Left ventricle myocardium superior (tissue), 1 donor: ENCODE results near the gene SLC36A4. TPM values are rescaled to one million over a fixed set of nuclear protein-coding genes. Genes with fewer than 3 reads are reported as not detected.
"Not testable (repeated sequence)": the region's sequence is repeated elsewhere in the genome, so short reads cannot be mapped to it uniquely, and the experiment has no call there.

Experiments
- ATAC-seq: fragments of 200-7000 bp; cut with Tn5 transposase; one replicate; pipeline ENCODE4 v1.9.1; 2020; ENCODE audit warnings: mild to moderate bottlenecking, moderate library complexity
- DNase-seq: peaks from one replicate; pipeline ENCODE4 v3.0.0-alpha.2; 2020
- intact Hi-C: fragments of 100-400 bp; cut with micrococcal nuclease; formaldehyde crosslinking; loops from one replicate; pipeline ENCODE4 v1.11.0; 2022
- long read RNA-seq: library from polyadenylated mRNA; unstranded; transcript quantifications from one replicate; pipeline ENCODE4 v2.0.0, GENCODE V29; 2021
- total RNA-seq: library from RNA; stranded (reverse); fragmentation: NEBNext Ultra II Directional; extraction: Animal tissue kit (Norgen Biotek cat#: 25700); gene quantifications from one replicate; pipeline ENCODE4 v1.2.1, GENCODE V29; 2021
- donor health status: DM: no; HTN: yes; CAD: no; lungs with severe emphysema.

SLC36A4 gene
- 6.9 TPM for total RNA-seq
- long read RNA-seq, full-length matches to known transcripts = 10 of 13 reads
- long read RNA-seq, partial matches to known transcripts = 0 of 13 reads
- long read RNA-seq, other reads (novel, unspliced or antisense) = 3 of 13 reads

DNA sequence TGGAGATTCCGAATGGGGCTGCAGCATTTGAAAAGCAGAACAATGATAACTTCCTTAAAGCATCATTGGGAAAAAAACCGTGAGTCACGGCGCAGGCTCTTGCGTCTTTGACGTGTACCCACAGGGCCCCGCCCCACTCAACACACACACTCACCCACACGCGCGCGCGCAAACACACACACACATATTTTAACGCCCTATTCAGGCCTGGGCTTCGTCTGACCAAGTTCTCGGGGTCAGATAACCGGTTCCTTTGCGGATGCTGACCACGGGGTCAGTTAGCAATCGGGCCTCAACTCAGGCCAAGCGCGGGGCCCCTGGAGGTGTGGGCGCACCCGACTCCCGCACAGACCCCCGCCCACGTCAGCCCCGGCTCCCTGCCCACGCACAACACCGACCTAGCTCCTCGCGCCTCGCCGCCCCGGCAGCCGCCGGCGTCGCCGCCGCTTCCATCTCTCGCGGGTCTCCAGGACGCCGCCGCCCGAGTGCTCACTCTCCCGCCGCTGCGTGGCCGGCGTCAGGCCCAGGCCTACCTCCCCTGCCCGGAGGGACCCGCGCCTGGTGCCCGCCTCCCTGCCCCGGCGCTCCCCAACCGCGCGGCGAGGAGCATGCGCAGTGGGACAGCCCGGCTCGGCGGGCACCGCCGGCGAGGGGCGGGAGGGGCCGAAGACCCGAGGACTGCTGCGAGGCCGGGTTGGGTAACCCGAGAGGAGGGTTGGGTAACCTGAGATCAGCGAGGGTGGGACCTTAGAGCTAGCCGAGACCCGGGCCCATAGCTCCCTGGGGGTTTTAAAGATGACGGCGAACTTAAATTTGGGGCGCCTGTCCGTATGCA lies at the start of gene SLC36A4:
SLC36A4 (minus strand) TSS at position 612 of the 835 bp plus-strand sequence; CDS start at position 453, 159 bp downstream.
- peak; percentile 92 for DNase-seq
- peak; percentile 99 for ATAC-seq
- intact Hi-C loops = no loop called here

DNA sequence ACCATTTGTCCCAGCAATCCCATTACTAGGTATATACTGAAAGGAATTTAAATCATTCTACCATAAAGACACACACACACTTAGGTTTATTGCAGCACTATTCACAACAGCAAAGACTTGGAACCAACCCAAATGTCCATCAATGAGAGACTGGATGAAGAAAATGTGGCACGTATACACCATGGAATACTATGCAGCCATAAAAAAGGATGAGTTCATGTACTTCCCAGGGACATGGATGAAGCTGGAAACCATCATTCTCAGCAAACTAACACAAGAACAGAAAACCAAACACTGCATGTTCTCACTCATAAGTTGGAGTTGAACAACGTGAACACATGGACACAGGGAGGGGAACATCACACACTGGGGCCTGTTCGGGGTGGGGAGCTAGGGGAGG lies 49.0 kb upstream of the SLC36A4 start:
- DNase-seq, intact Hi-C loops, ATAC-seq: not testable (repeated sequence)

DNA sequence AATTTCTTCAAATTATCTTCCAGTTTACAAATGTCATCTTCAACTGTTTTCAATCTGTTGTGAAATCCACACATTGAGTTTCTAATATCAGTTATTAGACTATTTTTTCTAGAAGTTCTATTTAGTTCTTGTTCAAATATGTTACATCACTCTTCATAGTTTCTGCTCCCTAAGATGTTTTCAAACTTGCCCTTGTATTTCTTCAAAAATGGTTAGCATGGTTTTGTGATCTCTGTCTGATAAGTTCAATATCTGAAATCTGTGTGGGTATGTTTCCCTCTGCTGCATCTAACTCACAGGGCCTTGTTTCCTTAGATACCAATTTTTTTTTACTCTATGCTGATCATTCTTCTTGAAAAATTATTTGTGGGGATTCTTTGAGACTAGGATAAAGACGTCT lies 46.2 kb upstream of the SLC36A4 start:
- ATAC-seq = no peak
- intact Hi-C loops = no loop called here
- no peak for DNase-seq

DNA sequence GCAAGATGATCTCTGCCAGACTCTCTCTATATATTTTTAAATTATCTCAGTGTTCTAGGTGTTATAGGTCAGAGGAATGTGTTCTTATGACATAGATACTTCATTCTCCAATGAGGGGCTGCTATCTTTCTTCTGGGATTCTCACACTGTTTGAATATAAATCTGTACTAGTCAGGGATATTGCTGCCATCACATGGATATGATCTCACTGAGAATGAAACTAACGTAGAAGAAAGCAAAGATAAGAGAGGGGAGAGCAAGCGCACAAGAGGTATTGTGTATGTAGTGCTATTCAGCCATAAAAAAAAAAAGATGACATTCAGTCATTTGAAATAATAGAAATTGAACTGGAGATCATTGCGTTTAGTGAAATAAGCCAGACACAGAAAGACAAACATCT lies 42.2 kb upstream of the SLC36A4 start:
- no peak for DNase-seq
- intact Hi-C loops = loop anchor here (5.0 kb wide), 1 partner anchor 297 kb away; no protein-coding TSS in a partner anchor
- no peak for ATAC-seq

DNA sequence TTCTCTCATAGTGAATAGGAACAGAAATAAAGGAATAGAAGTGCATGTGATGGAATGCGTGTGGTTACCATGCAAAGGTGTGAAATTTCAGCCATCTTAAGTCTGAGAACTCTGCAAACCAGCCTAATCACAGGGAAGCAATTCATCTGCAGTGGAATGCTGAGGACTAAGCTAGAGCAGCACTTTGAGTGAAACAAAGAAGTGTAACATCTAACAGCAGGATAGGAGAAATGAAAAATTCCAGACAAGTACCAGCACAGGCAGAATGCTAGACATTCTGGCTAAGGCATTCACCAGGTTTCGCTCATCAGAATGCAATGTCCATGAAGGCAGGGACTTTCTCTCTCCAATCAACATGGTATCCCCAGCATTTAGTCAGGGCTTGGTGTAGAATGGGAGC lies 41.2 kb upstream of the SLC36A4 start:
- ATAC-seq (no peak), DNase-seq (no peak)
- intact Hi-C loops = loop anchor here (5.0 kb wide), 1 partner anchor 298 kb away; no protein-coding TSS in a partner anchor

DNA sequence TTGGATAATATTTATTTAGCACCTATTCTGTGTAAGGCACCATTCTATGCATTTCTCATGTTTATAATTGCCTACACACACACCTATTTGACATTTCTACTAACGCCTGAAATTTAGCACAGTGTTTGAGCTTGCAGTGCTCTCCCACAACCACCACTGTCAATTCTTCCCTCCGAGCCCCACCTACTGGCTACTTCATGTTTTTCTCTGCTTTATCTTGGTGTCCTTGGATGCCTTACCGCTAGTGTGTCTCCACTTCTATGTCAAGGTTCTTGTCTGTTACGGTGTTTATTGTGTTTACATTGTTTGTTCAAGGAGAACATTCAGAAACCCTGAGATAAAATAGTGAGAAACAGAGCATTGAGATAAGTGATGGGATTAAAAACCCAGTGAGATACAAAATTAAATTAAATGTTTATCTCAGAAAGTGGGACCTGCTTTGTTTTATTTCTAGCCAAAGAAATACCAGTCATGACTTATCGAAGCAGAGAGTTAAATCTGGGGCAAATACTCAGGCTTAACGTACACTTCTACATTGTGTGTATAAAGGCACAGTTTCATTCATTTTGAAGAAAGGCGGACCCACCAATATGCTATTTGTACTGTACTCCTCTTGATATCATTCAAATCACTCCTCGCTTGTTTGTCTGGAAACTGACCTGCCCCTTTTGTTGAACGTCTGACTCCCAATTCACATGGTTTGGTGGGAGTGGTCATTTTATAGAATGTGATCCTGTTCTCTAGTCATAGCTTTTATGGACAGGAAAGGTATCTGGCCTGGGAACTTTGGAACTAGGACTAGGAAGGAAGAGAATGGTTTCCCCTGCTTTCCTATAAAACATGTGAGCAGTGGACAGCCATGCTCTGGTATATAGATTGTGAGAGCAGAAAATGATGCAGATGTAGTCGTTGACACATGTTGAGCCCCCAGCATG lies 39.2 kb upstream of the SLC36A4 start:
- ATAC-seq = peak; percentile 87
- no peak for DNase-seq
- intact Hi-C loops = loop anchor here (5.0 kb wide), 1 partner anchor 300 kb away; no protein-coding TSS in a partner anchor

DNA sequence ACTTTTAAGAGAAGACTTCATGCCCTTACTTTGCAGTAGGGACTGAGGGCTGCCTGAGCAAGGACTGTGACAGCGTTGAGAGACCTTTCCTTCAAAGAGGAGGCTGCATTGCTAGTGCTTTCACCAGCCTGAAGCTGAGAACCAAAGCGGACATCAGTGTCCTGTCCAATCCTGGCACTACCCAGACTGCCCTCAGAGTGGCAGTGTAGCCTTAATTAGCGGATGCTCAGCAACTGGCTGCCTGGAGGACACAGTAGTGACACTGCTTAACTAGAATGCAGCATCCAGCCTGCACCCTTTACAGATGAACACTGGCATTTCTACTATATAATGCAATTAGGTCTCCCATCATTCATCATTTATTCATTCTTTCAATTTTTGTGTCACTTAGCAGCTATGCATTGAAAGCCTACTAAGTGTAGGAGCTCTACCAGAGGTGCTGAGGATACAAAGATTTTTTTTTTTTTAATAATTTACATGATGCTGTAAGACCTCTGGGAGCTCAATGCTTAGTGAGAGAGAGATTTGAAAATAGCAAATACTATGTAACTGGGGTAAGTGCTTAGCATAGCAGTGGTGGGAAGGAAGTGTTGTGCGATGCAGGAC lies 36.9 kb upstream of the SLC36A4 start:
- intact Hi-C loops = loop anchor here (5.0 kb wide), 2 partner anchors 303 to 418 kb away; no protein-coding TSS in a partner anchor
- ATAC-seq = peak; percentile 99
- peak; percentile 71 for DNase-seq

DNA sequence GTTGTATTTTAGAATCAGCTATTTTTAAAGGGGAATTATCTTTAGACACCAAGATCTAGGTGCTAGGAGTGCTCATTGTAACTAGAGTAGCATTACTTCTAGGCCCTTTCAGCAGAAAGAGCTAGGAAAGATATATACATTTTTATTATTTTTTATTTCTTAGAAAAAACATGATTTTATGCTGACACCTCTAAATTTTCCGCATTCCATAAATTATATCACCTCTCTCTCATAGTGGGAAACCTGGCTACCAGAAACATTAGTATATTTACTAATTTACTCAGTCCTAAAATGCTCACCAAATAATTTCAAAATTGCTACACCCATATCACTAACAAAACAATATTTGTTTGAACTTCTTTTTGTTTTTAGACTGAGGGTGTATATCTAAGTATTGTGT lies 32.1 kb upstream of the SLC36A4 start:
- intact Hi-C loops = loop anchor here (5.0 kb wide), 2 partner anchors 288 to 422 kb away; no protein-coding TSS in a partner anchor
- DNase-seq (no peak), ATAC-seq (no peak)

DNA sequence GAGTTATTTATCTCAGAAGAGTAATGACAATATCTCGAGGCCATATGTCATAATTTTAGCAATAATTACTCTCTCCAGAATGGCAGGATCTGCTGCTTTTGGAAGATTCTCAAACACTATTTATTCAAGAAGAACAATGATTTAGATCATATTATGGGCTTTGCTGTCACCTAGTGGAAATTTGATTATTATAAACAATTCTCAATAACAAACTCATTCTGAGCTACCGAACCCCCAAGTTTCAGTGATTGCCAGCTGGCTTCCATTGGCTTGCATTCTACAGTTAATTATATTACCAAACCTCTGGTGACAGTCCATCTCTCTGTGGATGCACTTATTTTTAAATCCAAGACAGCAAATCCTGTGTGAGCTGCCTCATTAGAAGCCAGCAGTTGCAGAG lies 27.9 kb upstream of the SLC36A4 start:
- no peak for DNase-seq
- intact Hi-C loops = loop anchor here (5.0 kb wide), 1 partner anchor 283 kb away; no protein-coding TSS in a partner anchor
- no peak for ATAC-seq

DNA sequence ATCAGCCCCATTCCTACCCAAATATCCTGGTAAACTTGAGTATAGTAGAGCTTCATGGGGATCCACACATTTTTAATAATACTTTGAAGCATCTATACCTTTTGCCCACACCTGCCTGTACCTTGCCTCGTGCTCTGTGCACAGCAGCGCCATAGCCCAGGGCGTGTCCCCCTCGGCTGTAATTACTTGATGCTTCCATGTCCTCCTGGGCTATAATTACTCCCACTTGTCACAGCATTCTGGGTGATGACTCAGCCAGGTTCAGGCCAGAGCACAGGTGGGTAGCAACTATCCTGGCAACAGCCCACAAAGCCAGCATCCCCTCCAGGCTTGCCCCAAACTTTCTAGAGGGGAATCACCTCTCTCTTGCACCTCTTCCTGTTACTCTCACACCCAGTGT lies 23.7 kb upstream of the SLC36A4 start:
- DNase-seq = no peak
- ATAC-seq = no peak
- intact Hi-C loops = no loop called here

DNA sequence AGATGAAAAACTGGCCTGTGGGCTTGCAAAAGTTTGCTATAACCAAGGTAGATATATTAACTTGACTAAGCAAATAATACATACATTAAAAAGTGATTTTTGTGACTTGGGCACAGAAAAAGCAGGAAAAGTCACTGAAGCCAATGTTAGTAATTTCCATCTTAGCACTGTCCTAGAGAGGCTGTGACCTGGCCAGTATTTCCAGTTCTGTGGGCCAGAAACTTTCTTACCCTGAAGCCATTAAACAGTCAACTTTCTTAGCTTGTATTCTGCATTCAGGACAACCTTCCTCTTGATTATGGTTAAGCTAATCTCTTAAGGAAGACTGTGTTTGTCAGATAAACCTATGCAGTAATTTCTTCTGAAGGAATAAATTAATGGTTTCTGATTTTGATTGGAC lies 22.3 kb upstream of the SLC36A4 start:
- no peak for DNase-seq
- intact Hi-C loops = no loop called here
- ATAC-seq = no peak

DNA sequence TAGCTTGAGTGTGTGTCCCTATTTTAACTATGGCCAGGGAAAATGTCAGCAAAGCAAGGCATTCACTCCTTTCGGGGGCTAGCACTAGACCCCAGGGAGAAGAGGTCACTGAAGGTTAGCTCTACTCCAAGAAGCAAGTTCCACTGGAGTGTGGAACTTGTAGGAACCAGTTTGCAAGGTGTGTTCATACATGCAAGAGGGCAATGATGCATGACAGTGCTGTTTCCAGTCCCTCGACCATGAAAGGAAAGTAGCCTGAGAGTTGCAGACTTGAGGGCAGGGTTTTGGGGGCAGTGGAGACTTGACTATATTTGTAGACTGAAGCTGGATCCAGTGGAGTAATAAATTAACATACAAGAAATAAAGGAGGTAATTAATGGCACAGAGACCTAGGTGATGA lies 21.6 kb upstream of the SLC36A4 start:
- intact Hi-C loops = no loop called here
- DNase-seq = no peak
- ATAC-seq = no peak

DNA sequence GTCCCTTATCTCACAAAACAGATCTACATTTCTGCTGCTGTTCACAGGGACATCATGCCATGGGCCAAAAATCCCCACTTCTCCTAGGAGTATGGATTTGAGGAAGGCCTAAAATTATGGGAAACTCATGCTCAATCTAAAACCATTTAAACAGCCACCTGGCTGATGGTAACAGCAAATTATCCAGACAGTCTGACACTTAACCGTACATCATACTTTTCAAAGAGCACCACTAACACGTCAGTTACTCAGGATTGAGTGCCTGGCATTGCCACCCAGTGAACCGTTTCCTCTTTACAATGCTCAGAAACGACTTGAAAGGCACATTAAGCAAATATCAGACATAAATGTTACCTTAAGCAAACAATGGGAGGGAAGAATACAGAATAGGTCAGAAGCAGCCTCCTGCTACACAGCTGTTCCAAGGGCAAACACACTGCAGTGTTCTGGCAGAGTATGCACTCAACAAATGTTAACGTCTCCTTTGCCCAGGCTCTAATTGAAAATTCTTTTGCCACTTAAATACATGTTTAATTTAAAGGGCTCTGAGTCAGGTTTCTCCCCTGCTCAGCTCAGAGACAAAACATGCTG lies 18.8 kb upstream of the SLC36A4 start:
- intact Hi-C loops = no loop called here
- ATAC-seq = no peak

DNA sequence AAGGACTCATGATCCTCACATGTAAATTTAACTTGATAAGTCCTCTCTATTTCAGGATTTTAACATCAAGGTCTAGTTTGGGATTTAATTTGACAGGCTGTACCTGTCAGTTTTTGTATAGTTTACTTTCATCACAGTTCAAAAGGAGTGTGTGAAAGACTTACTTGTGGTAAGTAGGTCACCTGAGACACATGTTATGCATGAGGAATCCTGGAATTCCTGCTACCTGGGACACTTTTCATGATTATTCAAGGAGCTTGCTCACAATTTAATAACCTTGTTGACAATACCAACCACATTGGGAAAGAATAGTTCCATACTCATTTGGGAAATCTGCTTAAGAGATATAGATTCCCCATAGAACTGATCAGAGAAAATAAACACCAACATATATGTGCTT lies 15.8 kb upstream of the SLC36A4 start:
- intact Hi-C loops = no loop called here
- ATAC-seq (no peak), DNase-seq (no peak)

More for the DNA sequence above, 18.8 kb upstream of the SLC36A4 start:
- no peak for DNase-seq

DNA sequence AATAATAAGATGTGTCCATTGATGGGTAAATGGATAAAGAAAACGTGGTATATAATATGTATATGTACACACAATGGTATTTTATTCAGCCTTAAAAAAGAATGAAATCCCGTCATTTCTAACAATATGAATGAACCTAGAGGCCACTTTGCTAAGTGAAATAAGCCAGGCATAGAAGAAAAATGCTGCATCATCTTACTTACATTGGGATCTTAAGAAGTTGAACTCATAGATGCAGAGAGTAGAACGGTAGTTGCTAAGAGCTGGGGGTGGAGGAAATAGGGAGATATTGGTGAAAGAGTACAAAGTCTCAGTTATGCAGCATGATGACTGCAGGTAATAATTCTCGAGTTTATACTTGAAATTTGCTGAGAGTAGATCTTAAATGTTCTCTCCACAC lies 14.3 kb upstream of the SLC36A4 start:
- no peak for ATAC-seq
- DNase-seq = no peak
- intact Hi-C loops = no loop called here

DNA sequence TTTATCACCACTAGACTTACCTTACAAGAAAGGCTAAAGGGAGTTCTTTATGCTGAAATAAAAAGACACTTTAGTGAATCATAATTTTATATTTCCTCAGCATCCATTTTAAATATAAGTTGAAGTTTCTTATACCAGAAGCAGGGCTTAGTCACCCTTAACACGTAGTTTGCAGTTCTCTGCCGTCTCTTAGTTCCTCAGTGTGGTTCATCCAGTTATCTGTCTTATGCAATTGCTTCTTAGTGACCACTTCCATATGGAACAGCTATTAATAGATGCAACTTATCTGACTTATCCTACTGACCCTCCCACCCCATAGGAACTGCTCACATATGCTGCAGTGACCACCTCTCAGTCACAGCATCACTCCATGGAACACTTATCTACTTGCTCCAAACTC lies 11.7 kb upstream of the SLC36A4 start:
- intact Hi-C loops = no loop called here
- ATAC-seq (no peak), DNase-seq (no peak)

DNA sequence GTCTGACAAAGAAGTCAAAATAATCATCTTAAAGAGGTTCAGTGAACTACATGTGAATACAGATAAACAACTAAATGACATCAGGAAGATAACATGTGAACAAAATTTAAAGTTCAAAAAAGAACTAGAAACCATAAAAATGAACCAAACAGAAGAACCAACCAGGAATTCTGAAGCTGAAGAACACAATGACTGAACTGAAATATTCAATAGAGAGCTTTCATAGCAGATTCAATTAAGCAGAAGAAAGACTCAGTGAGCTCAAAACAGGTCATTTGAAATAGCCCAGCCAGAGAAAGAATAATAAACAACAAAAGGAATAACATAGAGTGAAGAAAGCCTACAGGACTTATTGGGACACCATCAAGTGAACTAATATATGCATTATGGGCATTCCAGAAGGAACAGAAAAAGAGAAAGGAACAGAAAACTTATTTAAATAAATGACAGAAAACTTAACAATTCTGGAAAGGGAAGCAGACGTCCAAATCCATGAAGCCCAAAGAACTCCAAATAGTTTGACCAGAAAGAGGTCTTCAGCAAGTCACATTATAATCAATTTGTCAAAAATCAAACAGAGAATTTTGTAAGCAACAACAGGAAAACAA lies 11.0 kb upstream of the SLC36A4 start:
- intact Hi-C loops = no loop called here
- no peak for DNase-seq
- no peak for ATAC-seq

DNA sequence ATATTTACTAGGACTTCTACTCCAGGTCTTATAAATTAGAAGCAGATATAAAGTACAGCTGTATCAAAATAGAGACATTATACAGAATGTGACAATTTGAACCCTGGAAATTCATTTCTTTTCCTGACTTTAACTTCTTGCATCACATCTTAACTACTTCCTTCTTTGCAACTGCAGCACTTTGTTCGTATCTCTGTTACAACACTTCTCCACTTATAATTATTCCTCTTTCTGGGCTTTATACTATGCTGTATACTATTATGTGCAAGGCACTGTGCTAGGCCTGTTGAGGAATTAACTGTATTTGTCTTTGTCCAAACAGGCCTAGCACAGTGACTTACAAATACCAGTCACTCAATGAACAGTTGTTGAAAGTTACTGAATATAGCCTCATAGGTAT lies 1.8 kb upstream of the SLC36A4 start:
- intact Hi-C loops = no loop called here
- DNase-seq (no peak), ATAC-seq (no peak)
